H1 (cell line): ENCODE data around the gene HNF4A. TPM values are rescaled to one million over a fixed set of nuclear protein-coding genes. Genes with fewer than 3 reads are reported as not detected.

Experiments
- CTCF ChIA-PET: fragments of 300-600 bp; sonication (Branson Sonifier 250); formaldehyde crosslinking; loops from one replicate; lab custom pipeline; 2021; ENCODE audit not compliant: partially characterized antibody; lab: Charles Lee
- POLR2A ChIA-PET: fragments of 300-600 bp; sonication (Branson Sonifier 250); formaldehyde crosslinking; loops from one replicate; lab custom pipeline; 2021; ENCODE audit warnings: inconsistent platforms; ENCODE audit not compliant: partially characterized antibody; lab: Charles Lee
- DNase-seq, 2 experiments: peaks; one replicate each; pipeline versions ENCODE4 v3.0.0 to v3.0.0-alpha.2; 2010 to 2022; ENCODE audit warnings: low spot score in 2 of 2, low read depth in 1 of 2, mixed read lengths in 1 of 2
- FAIRE-seq: peaks from 2 replicates; lab custom pipeline; 2011; peaks lifted over from hg19 to GRCh38; lab: Jason Lieb, UNC
- H2AFZ ChIP-seq: 2 replicates; pipeline ENCODE4 v1.8.1; 2012; ENCODE audit warnings: low read length, inconsistent platforms
- H2AK5ac ChIP-seq: 2 replicates; pipeline ENCODE4 v1.6.1; 2013; ENCODE audit warnings: low read depth, low read length
- H2BK120ac ChIP-seq: replicated peaks from 2 replicates; pipeline ENCODE3; 2013; ENCODE audit warnings: low read depth, low read length, inconsistent platforms
- H2BK12ac ChIP-seq: 2 replicates; pipeline ENCODE4 v1.6.1; 2013; ENCODE audit warnings: low read depth, low read length
- H2BK15ac ChIP-seq: 2 replicates; pipeline ENCODE4 v1.6.1; 2013; ENCODE audit warnings: low read length
- H2BK20ac ChIP-seq: 2 replicates; pipeline ENCODE4 v1.6.1; 2013; ENCODE audit warnings: low read length
- H2BK5ac ChIP-seq: 2 replicates; pipeline ENCODE4 v1.6.1; 2013; ENCODE audit warnings: low read depth, low read length
- H3K14ac ChIP-seq: 2 replicates; pipeline ENCODE4 v1.6.1; 2013; ENCODE audit warnings: inconsistent platforms; ENCODE audit not compliant: insufficient read length
- H3K18ac ChIP-seq: 2 replicates; pipeline ENCODE4 v1.6.1; 2013; ENCODE audit warnings: low read length; ENCODE audit errors: extremely low read depth
- H3K23ac ChIP-seq: 2 replicates; pipeline ENCODE4 v1.6.1; 2013; ENCODE audit warnings: inconsistent platforms; ENCODE audit not compliant: insufficient read length
- H3K23me2 ChIP-seq: 2 replicates; pipeline ENCODE4 v1.6.1; 2013; ENCODE audit warnings: low read depth, low read length
- H3K27ac ChIP-seq: 2 replicates; pipeline ENCODE4 v1.6.1; 2011; ENCODE audit warnings: low read depth, low read length, inconsistent platforms
- H3K27me3 ChIP-seq, 4 experiments: replicated peaks in 1 of 4; 1 replicate in 1 of 4; 2 replicates in 3 of 4; pipeline versions ENCODE4 v1.6.1 to v1.8.1; 2011 to 2013; ENCODE audit warnings: low read length in 3 of 4, mild to moderate bottlenecking in 3 of 4, inconsistent platforms in 2 of 4, mixed read lengths in 2 of 4, moderate library complexity in 1 of 4; ENCODE audit not compliant: control insufficient read depth in 3 of 4, insufficient read depth in 3 of 4; ENCODE audit errors: extremely low read depth in 1 of 4
- H3K36me3 ChIP-seq, 4 experiments: 2 replicates each; pipeline versions ENCODE4 v1.6.1 to v1.8.1; 2011 to 2013; ENCODE audit warnings: mild to moderate bottlenecking in 4 of 4, low read length in 3 of 4, moderate library complexity in 2 of 4, control low read depth in 1 of 4, inconsistent platforms in 1 of 4; ENCODE audit not compliant: insufficient read depth in 4 of 4, control insufficient read depth in 2 of 4
- H3K4ac ChIP-seq: replicated peaks from 2 replicates; pipeline ENCODE3; 2013; ENCODE audit warnings: low read length, low read depth, mixed read lengths, inconsistent platforms; ENCODE audit not compliant: insufficient read length
- H3K4me1 ChIP-seq, 4 experiments: replicated peaks in 1 of 4; 1 replicate in 1 of 4; 2 replicates in 3 of 4; pipeline versions ENCODE4 v1.6.1 to v1.8.1; 2011 to 2013; ENCODE audit warnings: low read length in 3 of 4, inconsistent platforms in 2 of 4, mixed read lengths in 1 of 4; ENCODE audit not compliant: insufficient read depth in 4 of 4, control insufficient read depth in 3 of 4
- H3K4me2 ChIP-seq, 2 experiments: 2 replicates each; pipeline versions ENCODE4 v1.6.1 to v1.8.1; 2011 to 2013; ENCODE audit warnings: low read depth in 2 of 2, low read length in 2 of 2, control low read depth in 1 of 2, inconsistent platforms in 1 of 2, mild to moderate bottlenecking in 1 of 2; ENCODE audit not compliant: insufficient read depth in 1 of 2
- H3K4me3 ChIP-seq, 4 experiments: fragments of 200-600, 300-600 bp in 1 of 4; sonication (generic), shearing (Covaris generic), sonication (Bioruptor Twin) in 1 of 4; 2 replicates each; pipeline versions ENCODE4 v1.5.1 to v1.8.1; 2011 to 2016; ENCODE audit warnings: low read length in 4 of 4, low read depth in 3 of 4, control low read depth in 2 of 4, inconsistent platforms in 2 of 4, mild to moderate bottlenecking in 2 of 4, mixed read lengths in 1 of 4, moderate library complexity in 1 of 4; ENCODE audit not compliant: insufficient read depth in 2 of 4; ENCODE audit errors: extremely low read depth in 1 of 4
- H3K56ac ChIP-seq: replicated peaks from 2 replicates; pipeline ENCODE3; 2013; ENCODE audit warnings: low read depth, mild to moderate bottlenecking, mixed read lengths, low read length, inconsistent platforms; ENCODE audit not compliant: insufficient read length
- H3K79me1 ChIP-seq: 2 replicates; pipeline ENCODE4 v1.6.1; 2013; ENCODE audit warnings: low read depth, low read length, control low read depth
- H3K79me2 ChIP-seq, 2 experiments: 2 replicates each; pipeline versions ENCODE4 v1.6.1 to v1.8.1; 2012 to 2013; ENCODE audit warnings: low read length in 2 of 2, mild to moderate bottlenecking in 2 of 2, inconsistent platforms in 1 of 2; ENCODE audit not compliant: insufficient read depth in 2 of 2, control insufficient read depth in 1 of 2
- H3K9ac ChIP-seq, 4 experiments: replicated peaks in 1 of 4; 1 replicate in 1 of 4; 2 replicates in 3 of 4; pipeline versions ENCODE4 v1.6.1 to v1.8.1; 2011 to 2013; ENCODE audit warnings: low read depth in 3 of 4, low read length in 3 of 4, control low read depth in 2 of 4, mild to moderate bottlenecking in 2 of 4, moderate library complexity in 2 of 4, inconsistent platforms in 1 of 4; ENCODE audit errors: extremely low read depth in 1 of 4
- H3K9me3 ChIP-seq, 2 experiments: 2 replicates each; pipeline versions ENCODE4 v1.6.1 to v1.8.1; 2012 to 2013; ENCODE audit warnings: mild to moderate bottlenecking in 2 of 2, moderate library complexity in 2 of 2, control low read depth in 1 of 2, inconsistent platforms in 1 of 2, low read depth in 1 of 2, low read length in 1 of 2, mixed read lengths in 1 of 2; ENCODE audit not compliant: insufficient read depth in 2 of 2
- H4K20me1 ChIP-seq, 2 experiments: replicated peaks in 1 of 2; 2 replicates each; pipeline versions ENCODE3 to v1.8.1; 2011 to 2013; ENCODE audit warnings: inconsistent platforms in 2 of 2, low read length in 2 of 2, mild to moderate bottlenecking in 1 of 2; ENCODE audit not compliant: insufficient read depth in 2 of 2, control insufficient read depth in 1 of 2
- H4K5ac ChIP-seq: 2 replicates; pipeline ENCODE4 v1.6.1; 2013; ENCODE audit warnings: low read length, low read depth, mixed read lengths, inconsistent platforms; ENCODE audit not compliant: insufficient read length
- H4K8ac ChIP-seq: 2 replicates; pipeline ENCODE4 v1.8.0; 2013; ENCODE audit warnings: mild to moderate bottlenecking, moderate library complexity, low read length, inconsistent platforms; ENCODE audit not compliant: insufficient read depth; ENCODE audit errors: extremely low read depth
- H4K91ac ChIP-seq: replicated peaks from 2 replicates; pipeline ENCODE3; 2013; ENCODE audit warnings: low read length, mixed read lengths, inconsistent platforms; ENCODE audit not compliant: insufficient read length
- CTCF ChIP-seq, 3 experiments: IDR thresholded peaks; 1 replicate in 2 of 3; 2 replicates in 1 of 3; pipeline versions ENCODE4 v1.5.1 to v1.6.1; 2011; ENCODE audit warnings: low read length in 3 of 3, mild to moderate bottlenecking in 3 of 3, inconsistent platforms in 2 of 3, low read depth in 1 of 3, moderate library complexity in 1 of 3; ENCODE audit not compliant: insufficient read depth in 1 of 3; ENCODE audit errors: control extremely low read depth in 1 of 3
- KDM5A ChIP-seq: fragments of 200-600 bp; IDR thresholded peaks from 2 replicates; pipeline ENCODE4 v1.7.1; 2012; ENCODE audit warnings: mild to moderate bottlenecking, low read length, inconsistent platforms, mixed read lengths
- MAFK ChIP-seq: IDR thresholded peaks from 2 replicates; pipeline ENCODE4 v1.6.1; 2012; ENCODE audit warnings: low read depth, mild to moderate bottlenecking, improper control_type of control experiment, low read length
- RNF2 ChIP-seq: fragments of 200-900, 300-1000 bp; sonication (generic); IDR thresholded peaks from 2 replicates; pipeline ENCODE4 v1.7.1; 2016; ENCODE audit warnings: borderline replicate concordance, low read depth, mild to moderate bottlenecking, antibody characterized with exemption, low read length; ENCODE audit not compliant: poor library complexity, severe bottlenecking; ENCODE audit errors: missing control alignments
- WGBS, 2 experiments: shearing (Covaris generic) in 1 of 2; methylation state at CpG; one replicate each; pipeline versions ENCODE4 v1.1.6 to v1.1.7; 2013 to 2015; ENCODE audit warnings: low lambda C conversion rate in 2 of 2, mixed read lengths in 2 of 2, inconsistent platforms in 1 of 2, low coverage in 1 of 2, missing lambda C conversion rate in 1 of 2; ENCODE audit not compliant: insufficient replicate concordance in 2 of 2, insufficient coverage in 1 of 2, insufficient read length in 1 of 2; ENCODE audit errors: extremely low coverage in 1 of 2, missing lambda C conversion rate in 1 of 2; 5-methylcytosine and 5-hydroxymethylcytosine counted together
- polyA plus RNA-seq, 7 experiments: library from polyadenylated mRNA; depleted of rRNA in 3 of 7; stranded (reverse) in 5 of 7; unstranded in 2 of 7; fragments of >200 nt in 5 of 7; fragments of 200-250 nt in 2 of 7; gene quantifications; 1 replicate in 5 of 7; 2 replicates in 1 of 7; 4 replicates in 1 of 7; pipeline versions ENCODE4 v1.2.1 to v1.2.3, GENCODE V29; 2011 to 2013; ENCODE audit warnings: missing spikeins in 2 of 7, mixed read lengths in 2 of 7
- total RNA-seq: library from RNA; stranded (reverse); fragmentation: NEBNext Ultra II Directional; extraction: Animal tissue kit (Norgen Biotek cat#: 25700); gene quantifications from 2 replicates; pipeline ENCODE4 v1.2.1, GENCODE V29; 2021

Gene HNF4A
- total and polyA plus RNA-seq, 2 of the 8 experiments (the other 6 are each of a cell fraction or from before 2014, with no cell fraction given), result 0.03 TPM; not detected in 1

GRCh38 chr20:44357555-44358125, 2.1 kb downstream of the HNF4A start:
- H3K79me2 ChIP-seq, result no peaks in the 10 kb centered on the region
- no peak overlapping the region for H3K14ac ChIP-seq
- no peak overlapping the region for H2BK12ac ChIP-seq
- H3K23ac ChIP-seq, result no peak overlapping the region
- no peak overlapping the region for H2AFZ ChIP-seq
- no peaks in the 10 kb centered on the region for H3K4me1 ChIP-seq
- H2BK15ac ChIP-seq, result no peak overlapping the region
- H3K56ac ChIP-seq, result no peak overlapping the region
- H3K4ac ChIP-seq, result no peak overlapping the region
- WGBS, 2 experiments, result 85% methylated on average over 4 of the region's 4 CpGs; no CpG with 5 or more reads in 1 of the 2 experiments
- FAIRE-seq, result no peak
- H3K79me1 ChIP-seq, result no peaks in the 10 kb centered on the region
- H4K8ac ChIP-seq, result no peak overlapping the region
- H3K27me3 ChIP-seq, result no peaks in the 10 kb centered on the region
- no peak overlapping the region for H3K27ac ChIP-seq
- no peak overlapping the region for H3K18ac ChIP-seq
- H4K5ac ChIP-seq, result no peak overlapping the region
- no peak overlapping the region for H3K4me3 ChIP-seq
- no peak overlapping the region for H2AK5ac ChIP-seq
- no peak overlapping the region for H2BK120ac ChIP-seq
- POLR2A ChIA-PET, result no interaction called here
- H4K20me1 ChIP-seq, result no peaks in the 10 kb centered on the region
- H2BK5ac ChIP-seq, result no peak overlapping the region
- H3K36me3 ChIP-seq, result no peaks in the 10 kb centered on the region
- DNase-seq, result no peak
- H3K23me2 ChIP-seq, result peaks cover 5% of the 10 kb centered on the region; the same call in 1 of the 2 replicates
- no peaks in the 10 kb centered on the region for H3K9me3 ChIP-seq
- H2BK20ac ChIP-seq, result no peak overlapping the region
- H3K4me2 ChIP-seq, result no peak overlapping the region
- no peak overlapping the region for H4K91ac ChIP-seq
- no peak overlapping the region for H3K9ac ChIP-seq
- CTCF ChIA-PET, result interaction anchor here (0.6 kb wide), 1 partner anchor 54 kb away, joined by 3 read pairs; no protein-coding TSS in a partner anchor
- no peak for TF ChIP-seq CTCF (IDR thresholded peaks at IDR 0.05; ENCODE audit: control extremely low read depth in 1 of 3, insufficient read depth in 1 of 3, low read depth in 1 of 3, low read length in 3 of 3)
- no peak for TF ChIP-seq KDM5A
- TF ChIP-seq MAFK, result no peak
- no peak for TF ChIP-seq RNF2
